Spleen (tissue), 11 donors: ENCODE results near the gene CFD. TPM values are rescaled to one million over a fixed set of nuclear protein-coding genes. Genes with fewer than 3 reads are reported as not detected.

ENCODE experiments used
- DNase-seq: peaks from one replicate; pipeline ENCODE4 v3.0.0-alpha.2; 2020
- H3K27ac ChIP-seq, 8 donors: fragments of 200-600 bp; sonication (generic) in 7 of 8; 1 replicate in 4 of 8; 2 replicates in 4 of 8; pipeline versions ENCODE4 v1.5.0 to v1.8.0; 2016 to 2021; ENCODE audit warnings: inconsistent platforms in 4 of 8, mild to moderate bottlenecking in 4 of 8, moderate library complexity in 1 of 8
- H3K27me3 ChIP-seq, 7 donors: fragments of 200-600 bp; sonication (generic) in 6 of 7; replicated peaks in 1 of 7; 1 replicate in 4 of 7; 2 replicates in 3 of 7; pipeline versions ENCODE4 v1.5.0 to v1.8.0; 2016 to 2021; ENCODE audit warnings: inconsistent platforms in 3 of 7, mild to moderate bottlenecking in 1 of 7
- H3K36me3 ChIP-seq, 6 donors: fragments of 200-600 bp; sonication (generic) in 5 of 6; 1 replicate in 4 of 6; 2 replicates in 2 of 6; pipeline versions ENCODE4 v1.5.0 to v1.8.0; 2016 to 2021; ENCODE audit warnings: inconsistent platforms in 2 of 6
- H3K4me1 ChIP-seq, 6 donors: fragments of 200-600 bp; sonication (generic) in 5 of 6; 1 replicate in 3 of 6; 2 replicates in 3 of 6; pipeline versions ENCODE4 v1.5.0 to v1.8.0; 2016 to 2021; ENCODE audit warnings: inconsistent platforms in 3 of 6
- H3K4me3 ChIP-seq, 8 donors: fragments of 200-600 bp; sonication (generic) in 7 of 8; 1 replicate in 4 of 8; 2 replicates in 4 of 8; pipeline versions ENCODE4 v1.5.0 to v1.8.0; 2016 to 2021; ENCODE audit warnings: inconsistent platforms in 4 of 8, mild to moderate bottlenecking in 4 of 8, moderate library complexity in 2 of 8
- H3K9me3 ChIP-seq, 8 donors: fragments of 200-600 bp; sonication (generic) in 7 of 8; 1 replicate in 4 of 8; 2 replicates in 4 of 8; pipeline versions ENCODE4 v1.5.0 to v1.8.0; 2016 to 2021; ENCODE audit warnings: inconsistent platforms in 4 of 8
- CTCF ChIP-seq, 11 experiments: fragments of 200-600 bp in 7 of 11; fragments of 450-650 bp in 4 of 11; sonication (generic) in 4 of 11; IDR thresholded peaks in 8 of 11; conservative IDR thresholded peaks in 3 of 11; 1 replicate in 7 of 11; 2 replicates in 4 of 11; pipeline versions ENCODE4 v1.4.0 to v1.8.0; 2016 to 2021; ENCODE audit warnings: antibody characterized with exemption in 11 of 11, inconsistent platforms in 4 of 11, mild to moderate bottlenecking in 1 of 11
- POLR2A ChIP-seq, 3 donors: fragments of 450-650 bp; IDR thresholded peaks; one replicate each; pipeline ENCODE4 v1.5.1; 2017; ENCODE audit warnings: antibody characterized with exemption in 3 of 3, mild to moderate bottlenecking in 1 of 3
- POLR2AphosphoS5 ChIP-seq, 3 donors: sonication (generic); formaldehyde crosslinking; IDR thresholded peaks; one replicate each; pipeline ENCODE4 v1.5.1; 2017; ENCODE audit warnings: antibody characterized with exemption in 3 of 3
- WGBS, 5 donors: extraction: QIAGEN DNeasy Blood & Tissue Kit in 3 of 5; methylation state at CpG; one replicate each; pipeline versions ENCODE4 v1.1.5 to v1.1.7; 2013 to 2018; 5-methylcytosine and 5-hydroxymethylcytosine counted together
- intact Hi-C: fragments of 100-400 bp; cut with DNase I; formaldehyde crosslinking; loops from one replicate; pipeline ENCODE4 v1.15.0; 2023; ENCODE audit warnings: low total_unique reads
- polyA plus RNA-seq, 3 donors: library from polyadenylated mRNA; stranded (reverse); fragments of 200-250 nt; gene quantifications; one replicate each; pipeline ENCODE4 v1.2.1, GENCODE V29; 2013
- total RNA-seq, 7 donors: library from RNA; depleted of rRNA in 3 of 7; stranded (reverse); fragments of >200 nt in 3 of 7; fragmentation: NEBNext Ultra II Directional in 4 of 7; extraction: Animal tissue kit (Norgen Biotek cat#: 25700) in 4 of 7; gene quantifications; one replicate each; pipeline versions ENCODE4 v1.1.0 to v1.2.1, GENCODE V29; 2016 to 2021
- donor health status: healthy with polysubstance abuse.
- donor health status: DM: no; HTN: no; CAD: no; lungs with moderate emphysema.
- donor health status: DM: no; HTN: no; CAD: no.
- donor health status: Bipolar disorder and iron deficiency.
- donor health status: healthy.
- donor health status: DM: no; HTN: no; CAD: no.
- donor health status: DM: yes; HTN: yes; CAD: no.

CFD gene
- total and polyA plus RNA-seq, 10 donors, result 6.6 to 59.5 (median 24.2) TPM

GRCh38 chr19:821825-822503, 37.5 kb upstream of the CFD start, which contains the start of gene PLPPR3:
Gene PLPPR3 (minus strand): TSS chr19:821955. CDS start chr19:821559, 396 bp downstream.
- H3K27me3 ChIP-seq, result peaks cover 0 to 37% (median 28%) of the 10 kb centered on the region in 7 donors
- WGBS, 5 donors, result 1 to 4% (median 3%) methylated on average over 13 to 86 of the region's 86 CpGs
- H3K36me3 ChIP-seq, result no peaks in the 10 kb centered on the region
- no peak within 1 kb of the TSS for H3K27ac ChIP-seq
- peaks cover 0 to 56% (median 23%) of the 10 kb centered on the region in 6 donors for H3K4me1 ChIP-seq
- no peaks in the 10 kb centered on the region for H3K9me3 ChIP-seq
- intact Hi-C loops, result no loop called here
- no peak for TF ChIP-seq POLR2A (IDR thresholded peaks at IDR 0.05)
- TF ChIP-seq POLR2AphosphoS5 (IDR thresholded peaks at IDR 0.05), result no peak
- no peak for TF ChIP-seq CTCF (IDR thresholded peaks at IDR 0.05 in 8 of 11, conservative IDR thresholded peaks at IDR 0.05 in 3 of 11)
- no peak for DNase-seq
- peak within 1 kb of the TSS in 5 of 8 donors; percentile 13 to 62 (median 33) for H3K4me3 ChIP-seq

- Histone ChIP-seq H3K27ac (no peak overlapping the region), H3K4me1 (peaks cover 0 to 71% (median 32%) of the 10 kb centered on the region in 6 donors), H3K9me3 (no peaks in the 10 kb centered on the region), H3K36me3 (no peaks in the 10 kb centered on the region), H3K27me3 (peaks cover 0 to 48% (median 31%) of the 10 kb centered on the region in 7 donors), H3K4me3 (no peak overlapping the region)
- intact Hi-C loops, result no loop called here
- no peak for DNase-seq
- TF ChIP-seq POLR2AphosphoS5 (IDR thresholded peaks at IDR 0.05), result no peak
- TF ChIP-seq POLR2A (IDR thresholded peaks at IDR 0.05), result no peak
- no peak for TF ChIP-seq CTCF (IDR thresholded peaks at IDR 0.05 in 8 of 11, conservative IDR thresholded peaks at IDR 0.05 in 3 of 11)
- 36 to 64% (median 44%) methylated on average over 12 of the region's 12 CpGs for WGBS, 5 donors
These were observed 35.8 kb upstream of the CFD start for GRCh38 chr19:823565-824121.

- Histone ChIP-seq H3K27ac (no peak overlapping the region), H3K4me1 (peaks cover 0 to 71% (median 32%) of the 10 kb centered on the region in 6 donors), H3K36me3 (no peaks in the 10 kb centered on the region), H3K9me3 (no peaks in the 10 kb centered on the region), H3K27me3 (peaks cover 0 to 55% (median 31%) of the 10 kb centered on the region in 7 donors), H3K4me3 (no peak overlapping the region)
- TF ChIP-seq POLR2AphosphoS5 (IDR thresholded peaks at IDR 0.05), result peak in 1 of 3 donors; percentile 37
- no peak for TF ChIP-seq CTCF (IDR thresholded peaks at IDR 0.05 in 8 of 11, conservative IDR thresholded peaks at IDR 0.05 in 3 of 11)
- 46 to 71% (median 57%) methylated on average over 14 to 15 of the region's 15 CpGs for WGBS, 5 donors
- peak; percentile 69 for DNase-seq
- intact Hi-C loops, result no loop called here
These were observed 34.6 kb upstream of the CFD start for GRCh38 chr19:824885-825284.
